Stimulated activated naive CD8-positive, alpha-beta T cell treated with anti-CD3 and anti-CD28 coated beads, Interleukin-15, Interleukin-2, amounts not matched to agents 100 ng/mL and 50 ng/mL, for 24 hours (primary cell): ENCODE measurements around the gene PPRC1.

Source experiments
- H3K27ac Mint-ChIP-seq: one replicate; pipeline ENCODE4 v1.8.0; 2021; ENCODE audit warnings: mild to moderate bottlenecking, mixed read lengths
- H3K27me3 Mint-ChIP-seq: one replicate; pipeline ENCODE4 v1.8.0; 2021; ENCODE audit warnings: mixed read lengths
- H3K36me3 Mint-ChIP-seq: one replicate; pipeline ENCODE4 v1.8.0; 2021; ENCODE audit warnings: low read depth, mixed read lengths
- H3K4me1 Mint-ChIP-seq: one replicate; pipeline ENCODE4 v1.8.0; 2021; ENCODE audit warnings: low read depth, mixed read lengths
- H3K4me3 Mint-ChIP-seq: one replicate; pipeline ENCODE4 v1.8.0; 2021; ENCODE audit warnings: mild to moderate bottlenecking, mixed read lengths
- H3K9me3 Mint-ChIP-seq: one replicate; pipeline ENCODE4 v1.8.0; 2021; ENCODE audit warnings: mixed read lengths

Gene PPRC1

DNA sequence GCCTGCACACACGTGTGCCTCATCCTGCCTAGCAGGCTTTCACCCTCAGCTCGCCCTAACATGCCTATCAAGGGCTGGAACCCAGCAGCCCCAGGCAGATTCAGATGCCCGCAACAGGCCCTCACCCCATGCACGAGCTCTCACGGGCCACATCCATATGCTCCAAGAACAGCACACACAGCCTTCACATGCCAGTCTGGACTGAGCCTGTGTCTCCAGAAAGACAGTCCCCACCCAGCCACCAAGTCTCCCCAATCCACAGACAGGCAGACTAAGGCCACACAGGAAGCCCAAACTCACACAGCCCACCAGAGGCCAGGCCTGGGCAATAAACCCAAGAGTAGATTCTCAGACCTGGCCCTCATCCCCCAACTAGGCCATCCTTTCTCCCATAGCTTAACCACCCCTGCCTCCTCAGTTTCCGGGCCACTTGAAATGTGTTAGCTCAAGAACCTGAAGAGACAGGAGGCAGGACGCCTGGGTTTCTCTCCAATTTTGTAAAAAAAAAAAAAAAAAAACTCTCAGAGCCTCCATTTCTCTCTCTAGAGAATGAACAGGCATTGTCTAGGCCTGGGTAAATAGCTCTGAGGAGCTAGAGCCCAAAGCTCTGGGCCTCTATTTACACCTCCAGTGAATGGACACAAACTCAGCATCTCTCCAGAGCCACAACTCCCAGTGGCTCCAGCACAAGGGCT, 19.4 kb upstream of the PPRC1 start:
- H3K27ac Mint-ChIP-seq = peak overlapping the region; percentile 87
- peak overlapping the region; percentile 93 for H3K4me3 Mint-ChIP-seq
- H3K27me3 Mint-ChIP-seq = no peaks in the 10 kb centered on the region
- H3K9me3 Mint-ChIP-seq = no peaks in the 10 kb centered on the region
- peaks cover 36% of the 10 kb centered on the region for H3K36me3 Mint-ChIP-seq
- peaks cover 58% of the 10 kb centered on the region for H3K4me1 Mint-ChIP-seq

GRCh38 chr10:102113956-102114857, 18.6 kb upstream of the PPRC1 start:
- peak overlapping the region; percentile 93 for H3K4me3 Mint-ChIP-seq
- peaks cover 28% of the 10 kb centered on the region for H3K36me3 Mint-ChIP-seq
- H3K9me3 Mint-ChIP-seq = no peaks in the 10 kb centered on the region
- no peaks in the 10 kb centered on the region for H3K27me3 Mint-ChIP-seq
- peaks cover 66% of the 10 kb centered on the region for H3K4me1 Mint-ChIP-seq
- H3K27ac Mint-ChIP-seq = peak overlapping the region; percentile 93

- Mint-ChIP-seq H3K27ac (peak overlapping the region; percentile 93), H3K36me3 (peaks cover 20% of the 10 kb centered on the region), H3K27me3 (no peaks in the 10 kb centered on the region)
Observed at GRCh38 chr10:102114861-102115618, 17.8 kb upstream of the PPRC1 start.

GRCh38 chr10:102115775-102116174, 17.1 kb upstream of the PPRC1 start:
- Mint-ChIP-seq H3K27ac (peak overlapping the region; percentile 93), H3K36me3 (peaks cover 13% of the 10 kb centered on the region), H3K4me3 (peak overlapping the region; percentile 93), H3K9me3 (no peaks in the 10 kb centered on the region), H3K27me3 (no peaks in the 10 kb centered on the region), H3K4me1 (peaks cover 68% of the 10 kb centered on the region)

More at GRCh38 chr10:102114861-102115618, 17.8 kb upstream of the PPRC1 start:
- H3K4me1 Mint-ChIP-seq = peaks cover 68% of the 10 kb centered on the region
- H3K9me3 Mint-ChIP-seq = no peaks in the 10 kb centered on the region
- H3K4me3 Mint-ChIP-seq = peak overlapping the region; percentile 93

- no peaks in the 10 kb centered on the region for H3K27me3 Mint-ChIP-seq
- H3K27ac Mint-ChIP-seq = peak overlapping the region; percentile 93
- no peaks in the 10 kb centered on the region for H3K9me3 Mint-ChIP-seq
- H3K36me3 Mint-ChIP-seq = peaks cover 6% of the 10 kb centered on the region
- peak overlapping the region; percentile 93 for H3K4me3 Mint-ChIP-seq
- H3K4me1 Mint-ChIP-seq = peaks cover 76% of the 10 kb centered on the region
Observed at GRCh38 chr10:102116656-102117055, 16.2 kb upstream of the PPRC1 start.

DNA sequence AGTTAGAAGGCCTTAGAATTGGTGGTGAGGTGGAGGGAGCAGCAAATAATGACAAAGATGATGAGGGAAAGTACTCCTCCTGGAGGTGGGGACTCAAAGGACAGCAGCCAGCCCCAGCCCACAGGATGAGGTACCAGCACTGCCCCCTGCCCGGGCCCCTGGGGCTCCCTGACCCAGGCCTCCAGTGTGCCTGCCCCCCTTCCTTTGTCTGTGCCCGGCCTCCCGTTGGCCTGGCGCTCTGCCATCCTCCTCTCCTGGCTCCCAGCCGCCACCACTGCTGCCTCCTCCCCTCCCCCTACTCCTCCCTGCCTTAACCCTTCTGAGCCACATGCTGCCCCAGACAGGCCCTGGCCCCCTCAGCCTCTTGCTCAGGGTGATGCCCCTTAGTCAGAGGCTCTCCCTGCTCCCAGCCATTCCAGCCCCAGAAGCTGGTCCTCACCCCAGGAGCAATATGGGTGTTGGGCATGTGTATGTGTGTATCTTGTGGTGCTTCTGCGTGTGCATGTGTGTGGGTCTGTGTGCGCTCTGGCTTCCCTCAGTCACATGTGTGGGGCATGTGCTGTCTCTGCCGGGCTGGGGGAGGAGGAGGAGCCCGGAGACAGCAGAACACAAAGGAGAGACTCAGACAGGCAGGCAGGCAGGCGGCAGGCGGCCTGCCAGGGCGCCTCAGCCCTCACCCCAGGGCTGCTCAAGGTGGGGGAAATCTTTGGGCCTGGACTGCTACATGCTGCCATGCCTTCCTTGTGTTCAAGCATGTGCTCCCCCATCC, 15.3 kb upstream of the PPRC1 start:
- Mint-ChIP-seq H3K27me3 (no peaks in the 10 kb centered on the region), H3K9me3 (no peaks in the 10 kb centered on the region), H3K27ac (peak overlapping the region; percentile 93), H3K36me3 (no peaks in the 10 kb centered on the region), H3K4me1 (peaks cover 71% of the 10 kb centered on the region), H3K4me3 (peak overlapping the region; percentile 93)

- peaks cover 58% of the 10 kb centered on the region for H3K4me1 Mint-ChIP-seq
- peak overlapping the region; percentile 93 for H3K4me3 Mint-ChIP-seq
- H3K36me3 Mint-ChIP-seq = no peaks in the 10 kb centered on the region
- no peaks in the 10 kb centered on the region for H3K27me3 Mint-ChIP-seq
- peak overlapping the region; percentile 93 for H3K27ac Mint-ChIP-seq
- no peaks in the 10 kb centered on the region for H3K9me3 Mint-ChIP-seq
Observed at GRCh38 chr10:102118867-102119266, 14.0 kb upstream of the PPRC1 start.

DNA sequence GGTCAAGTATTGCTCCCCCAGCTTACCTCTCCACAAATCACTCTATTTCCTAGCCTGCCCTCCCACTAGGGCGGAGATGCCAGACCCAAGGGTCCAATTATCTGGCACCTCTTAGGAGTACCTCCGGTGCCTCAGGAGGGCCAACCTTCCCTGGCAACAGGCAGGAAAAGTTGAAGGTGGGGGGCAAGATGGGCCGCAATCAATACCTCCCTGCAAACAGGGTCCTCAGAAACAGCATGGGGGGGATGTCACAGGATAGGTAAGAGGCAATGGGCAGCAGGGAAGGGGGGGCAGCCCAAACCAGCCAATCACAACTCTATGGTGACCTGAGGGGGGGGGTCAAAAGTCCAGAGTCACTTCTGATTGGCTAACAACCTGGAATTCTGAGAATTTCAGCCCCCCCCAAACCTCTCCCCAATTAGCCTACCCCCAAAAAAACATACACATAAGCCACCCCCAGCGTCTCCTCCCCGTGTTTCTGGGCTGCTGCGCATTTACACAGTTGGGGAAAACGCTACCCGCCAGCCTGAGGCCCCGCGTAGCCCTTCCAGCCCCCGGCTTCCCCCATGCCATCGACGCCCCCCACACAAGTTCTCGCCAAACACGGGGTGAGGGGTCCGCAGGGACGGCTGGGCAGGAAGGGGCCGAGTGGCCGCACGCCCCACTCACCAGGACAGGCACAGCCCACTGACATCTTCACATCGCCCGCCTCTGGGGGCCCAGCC, 13.3 kb upstream of the PPRC1 start:
- Mint-ChIP-seq H3K4me3 (peak overlapping the region; percentile 93), H3K36me3 (no peaks in the 10 kb centered on the region), H3K9me3 (no peaks in the 10 kb centered on the region), H3K27me3 (no peaks in the 10 kb centered on the region), H3K4me1 (peaks cover 57% of the 10 kb centered on the region), H3K27ac (peak overlapping the region; percentile 93)

DNA sequence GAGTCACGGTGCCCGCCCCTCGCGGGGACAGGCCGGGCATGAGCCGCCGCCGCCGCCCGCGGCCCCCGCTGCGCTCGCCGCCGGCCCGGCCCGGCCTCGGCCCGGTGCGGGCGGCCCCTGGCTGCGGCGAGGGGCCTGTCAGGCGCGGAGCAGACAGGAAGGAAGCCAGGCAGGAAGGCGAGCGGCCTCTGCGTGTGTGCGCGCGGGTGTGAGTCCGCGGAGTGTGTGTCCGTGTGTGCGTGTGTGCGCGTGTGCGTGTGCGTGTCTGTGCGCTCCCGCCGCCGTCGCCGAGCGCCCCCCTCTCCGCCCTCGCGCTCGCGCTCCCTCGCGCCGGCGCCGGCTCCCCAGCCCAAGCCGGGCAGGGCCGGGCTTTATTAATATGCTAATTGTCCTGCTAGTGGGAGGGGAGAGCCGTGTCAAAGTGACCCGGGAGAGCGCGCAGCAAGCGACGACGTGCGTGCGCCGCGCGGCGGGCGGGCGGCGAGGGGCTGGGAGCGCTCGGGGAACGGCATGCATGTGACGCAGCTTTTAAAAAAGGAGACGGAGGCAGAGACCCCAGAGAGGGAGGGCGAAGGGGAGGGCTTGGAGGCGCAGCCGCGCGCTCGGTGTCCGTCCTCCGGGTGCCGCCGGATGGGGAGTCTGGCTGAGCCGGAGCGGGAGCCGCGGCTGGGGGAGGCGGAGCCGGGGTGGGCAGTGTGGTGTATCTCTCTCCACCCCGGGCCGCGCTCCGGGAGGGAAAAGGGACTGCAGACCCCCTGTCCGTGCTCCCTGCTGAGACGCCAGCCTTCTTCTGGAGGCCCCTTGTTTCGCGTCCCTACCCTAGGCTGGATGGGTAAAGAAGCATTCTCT, 12.5 kb upstream of the PPRC1 start, which contains the start of gene LDB1:
TSS of gene LDB1 (minus strand) at position 227 of the 849 bp plus-strand sequence. CDS start 258 bp downstream, outside the sequence.
- peak within 1 kb of the TSS; percentile 93 for H3K4me3 Mint-ChIP-seq
- no peaks in the 10 kb centered on the region for H3K27me3 Mint-ChIP-seq
- peak within 1 kb of the TSS; percentile 93 for H3K27ac Mint-ChIP-seq
- no peaks in the 10 kb centered on the region for H3K36me3 Mint-ChIP-seq
- H3K9me3 Mint-ChIP-seq = no peaks in the 10 kb centered on the region
- H3K4me1 Mint-ChIP-seq = peaks cover 51% of the 10 kb centered on the region

DNA sequence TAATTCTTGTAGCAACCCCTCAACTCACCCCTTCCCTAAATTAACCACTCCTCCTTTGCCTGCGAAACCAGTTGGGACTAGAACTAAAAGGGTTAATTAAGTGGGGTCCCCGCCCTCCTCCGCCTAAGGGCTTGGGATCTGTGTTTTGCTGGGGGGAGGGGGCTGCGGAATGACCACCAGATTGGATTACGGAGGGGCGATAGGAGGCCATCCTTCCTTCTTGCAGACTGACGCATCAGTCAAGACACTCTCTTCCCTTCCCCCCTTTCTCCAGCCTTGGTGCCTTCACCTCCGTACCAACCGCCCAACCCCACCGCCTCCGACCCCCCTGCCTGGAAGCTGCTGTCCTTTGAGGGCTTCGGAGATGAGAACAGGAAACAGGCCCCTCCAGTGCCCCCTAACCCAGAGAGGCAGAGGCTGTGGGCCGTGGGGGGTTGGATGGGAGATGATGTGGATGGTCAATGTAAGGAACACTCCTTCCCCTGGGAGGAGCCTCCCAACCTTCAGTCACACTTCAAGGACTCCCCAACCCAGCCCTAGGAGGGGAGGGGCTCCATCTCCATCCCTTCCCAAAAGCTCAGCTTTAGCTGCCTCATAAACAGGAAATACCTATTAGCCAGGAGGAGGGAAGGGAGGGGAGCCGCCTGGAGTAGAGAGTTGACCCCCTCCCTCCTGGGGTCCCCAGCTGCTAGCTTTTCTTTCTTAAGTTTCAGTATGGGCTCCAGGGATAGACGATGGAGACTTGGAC, 11.7 kb upstream of the PPRC1 start:
- Mint-ChIP-seq H3K9me3 (no peaks in the 10 kb centered on the region), H3K4me3 (peak overlapping the region; percentile 93), H3K4me1 (peaks cover 43% of the 10 kb centered on the region), H3K27ac (peak overlapping the region; percentile 88), H3K36me3 (no peaks in the 10 kb centered on the region), H3K27me3 (no peaks in the 10 kb centered on the region)

DNA sequence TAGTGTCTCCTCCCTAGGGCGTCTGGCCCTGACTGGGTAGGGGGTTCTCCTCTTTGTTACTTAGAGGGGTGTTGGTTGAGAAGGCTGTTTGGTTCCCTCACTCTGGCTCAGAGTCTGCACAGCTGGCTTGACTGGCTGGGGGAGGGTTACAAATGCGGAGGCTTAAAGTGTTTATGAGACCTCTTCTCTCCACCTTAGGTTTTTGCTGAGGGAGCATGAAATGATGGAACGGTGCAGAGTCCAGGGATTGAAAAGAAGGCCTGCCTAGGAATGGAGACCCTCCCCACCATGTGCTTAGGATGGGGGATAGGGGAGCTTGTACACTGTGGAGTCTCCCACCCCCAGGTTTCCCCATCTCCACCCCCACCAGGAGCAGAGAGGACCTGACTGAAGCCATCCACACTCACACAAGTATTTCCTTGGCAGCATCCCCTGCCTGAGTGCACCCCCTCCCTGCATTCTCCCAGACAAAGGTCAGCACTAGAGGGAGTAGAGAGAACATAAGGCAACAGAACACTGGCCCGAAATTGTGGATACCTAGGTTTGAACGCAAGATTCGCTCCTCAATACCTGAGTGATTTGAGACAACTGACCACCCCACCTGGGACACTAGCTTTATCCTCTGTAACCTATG, 11.0 kb upstream of the PPRC1 start:
- Mint-ChIP-seq H3K27ac (no peak overlapping the region), H3K4me3 (no peak overlapping the region), H3K36me3 (no peaks in the 10 kb centered on the region), H3K9me3 (no peaks in the 10 kb centered on the region), H3K4me1 (peaks cover 36% of the 10 kb centered on the region), H3K27me3 (no peaks in the 10 kb centered on the region)

DNA sequence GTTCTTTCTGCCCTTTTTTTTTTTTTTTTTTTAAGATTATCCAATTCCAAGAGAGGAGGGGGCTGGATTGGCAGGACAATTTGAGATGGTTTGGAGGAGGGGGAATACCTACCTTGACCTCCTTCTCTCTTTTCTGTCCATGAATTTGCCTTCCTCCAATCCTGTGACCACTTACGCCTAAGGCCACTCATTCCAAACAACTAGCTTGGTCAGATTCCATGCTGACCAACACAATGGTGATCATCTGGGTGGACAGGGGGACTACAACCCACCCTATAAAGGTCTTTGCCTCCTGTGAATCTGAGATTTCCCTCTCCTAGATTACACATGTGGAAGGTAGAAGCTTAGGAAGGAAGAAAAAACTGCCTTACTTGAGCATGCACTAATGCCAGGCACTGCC, 10.4 kb upstream of the PPRC1 start:
- H3K36me3 Mint-ChIP-seq = no peaks in the 10 kb centered on the region
- no peaks in the 10 kb centered on the region for H3K27me3 Mint-ChIP-seq
- H3K4me3 Mint-ChIP-seq = no peak overlapping the region
- peaks cover 30% of the 10 kb centered on the region for H3K4me1 Mint-ChIP-seq
- no peaks in the 10 kb centered on the region for H3K9me3 Mint-ChIP-seq
- H3K27ac Mint-ChIP-seq = no peak overlapping the region
